Measurements from ENCODE around the gene LRRC75B.
"Not testable (repeated sequence)": the region's sequence is repeated elsewhere in the genome, so short reads cannot be mapped to it uniquely, and the experiment has no call there.

GRCh38 chr22:24602105-24602749 lies 9.4 kb upstream of the LRRC75B start:
- TF ChIP-seq CTCF, POLR2A (IDR thresholded peaks at IDR 0.05): not testable (repeated sequence)
